Liver (tissue), 3 donors: Measurements from ENCODE around the gene ORAI1.

Experiments
- EGR1 ChIP-seq, 2 donors: IDR thresholded peaks; 2 replicates each; pipeline ENCODE4 v1.6.1; 2016 to 2018; ENCODE audit warnings: antibody characterized with exemption in 2 of 2, low read depth in 2 of 2
- RAD21 ChIP-seq, 2 donors: IDR thresholded peaks; 2 replicates each; pipeline ENCODE4 v1.6.1; 2016; ENCODE audit warnings: antibody characterized with exemption in 2 of 2, mild to moderate bottlenecking in 2 of 2
- YY1 ChIP-seq: IDR thresholded peaks from 2 replicates; pipeline ENCODE4 v1.6.1; 2016; ENCODE audit warnings: antibody characterized with exemption, mild to moderate bottlenecking
- TF ChIP-seq, protein P1 (sequence below): fragments of 150-350 bp; IDR thresholded peaks from 2 replicates; pipeline ENCODE4 v1.5.1; 2017; ENCODE audit warnings: improper control_type of control experiment, low read depth, low read length; ENCODE audit not compliant: missing input control
- donor health status: healthy.
- donor health status: healthy.

DNA sequence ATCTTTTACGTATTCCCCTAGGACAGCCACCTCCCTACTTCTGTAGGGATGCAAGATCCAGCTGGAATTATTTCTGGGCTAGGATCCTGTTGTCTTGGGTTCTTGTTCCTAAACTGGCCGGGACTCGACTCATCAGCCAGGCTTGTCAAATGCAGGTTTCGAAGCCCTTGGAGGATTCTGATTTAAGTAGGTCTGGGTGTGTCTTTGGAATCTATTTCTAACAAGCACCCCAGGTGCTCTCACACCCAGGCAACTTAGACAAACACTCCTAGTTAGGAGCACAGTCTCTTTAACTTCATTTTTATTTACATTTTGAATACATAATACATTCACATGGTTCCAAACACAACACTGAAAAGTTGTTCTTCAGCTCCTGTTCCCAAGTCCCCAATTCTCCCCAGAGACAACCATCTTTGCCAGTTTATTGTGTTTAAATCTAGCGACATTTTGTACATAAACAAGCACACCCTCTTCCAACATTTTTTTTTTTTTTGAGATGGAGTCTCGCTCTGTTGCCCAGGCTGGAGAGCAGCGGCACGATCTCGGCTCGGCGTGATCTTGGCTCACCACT, 22.2 kb downstream of the ORAI1 start:
- TF ChIP-seq, protein P1, sequence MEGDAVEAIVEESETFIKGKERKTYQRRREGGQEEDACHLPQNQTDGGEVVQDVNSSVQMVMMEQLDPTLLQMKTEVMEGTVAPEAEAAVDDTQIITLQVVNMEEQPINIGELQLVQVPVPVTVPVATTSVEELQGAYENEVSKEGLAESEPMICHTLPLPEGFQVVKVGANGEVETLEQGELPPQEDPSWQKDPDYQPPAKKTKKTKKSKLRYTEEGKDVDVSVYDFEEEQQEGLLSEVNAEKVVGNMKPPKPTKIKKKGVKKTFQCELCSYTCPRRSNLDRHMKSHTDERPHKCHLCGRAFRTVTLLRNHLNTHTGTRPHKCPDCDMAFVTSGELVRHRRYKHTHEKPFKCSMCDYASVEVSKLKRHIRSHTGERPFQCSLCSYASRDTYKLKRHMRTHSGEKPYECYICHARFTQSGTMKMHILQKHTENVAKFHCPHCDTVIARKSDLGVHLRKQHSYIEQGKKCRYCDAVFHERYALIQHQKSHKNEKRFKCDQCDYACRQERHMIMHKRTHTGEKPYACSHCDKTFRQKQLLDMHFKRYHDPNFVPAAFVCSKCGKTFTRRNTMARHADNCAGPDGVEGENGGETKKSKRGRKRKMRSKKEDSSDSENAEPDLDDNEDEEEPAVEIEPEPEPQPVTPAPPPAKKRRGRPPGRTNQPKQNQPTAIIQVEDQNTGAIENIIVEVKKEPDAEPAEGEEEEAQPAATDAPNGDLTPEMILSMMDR: no peak
- TF ChIP-seq YY1 (no peak), RAD21 (IDR thresholded peaks at IDR 0.05) (no peak), EGR1 (IDR thresholded peaks at IDR 0.05; ENCODE audit: low read depth in 2 of 2) (no peak)
